ENCODE measurements around the gene GRID1. TPM values are rescaled to one million over a fixed set of nuclear protein-coding genes. Genes with fewer than 3 reads are reported as not detected.

Gene GRID1
- total and polyA plus RNA-seq, 11 donors, result 0.69 to 3.4 (median 1.6) TPM

GRCh38 chr10:86230557-86231180 is 135.9 kb downstream of the GRID1 start:
- Histone ChIP-seq H3K27ac (no peak overlapping the region), H3K4me1 (peaks cover 0 to 7% (median 0%) of the 10 kb centered on the region in 12 donors), H3K27me3 (peaks cover 0 to 2% (median 0%) of the 10 kb centered on the region in 9 donors), H3K36me3 (no peaks in the 10 kb centered on the region), H3K4me3 (no peak overlapping the region), H3K9me3 (no peaks in the 10 kb centered on the region)
- intact Hi-C loops (cut with DNase I), result no loop called here
- no peak for ATAC-seq
- peak in 1 of 5 donors; percentile 8 for DNase-seq
- TF ChIP-seq POLR2A (IDR thresholded peaks at IDR 0.05), result no peak
- TF ChIP-seq CTCF (IDR thresholded peaks at IDR 0.05), result no peak
- 78 to 89% (median 85%) methylated on average over 6 to 7 of the region's 7 CpGs for WGBS, 4 donors

- Histone ChIP-seq H3K4me3 (no peak overlapping the region), H3K9me3 (no peaks in the 10 kb centered on the region), H3K27me3 (peaks cover 0 to 2% (median 0%) of the 10 kb centered on the region in 9 donors), H3K4me1 (peaks cover 0 to 7% (median 0%) of the 10 kb centered on the region in 12 donors), H3K27ac (no peak overlapping the region), H3K36me3 (no peaks in the 10 kb centered on the region)
- no peak for TF ChIP-seq POLR2A (IDR thresholded peaks at IDR 0.05)
- TF ChIP-seq CTCF (IDR thresholded peaks at IDR 0.05), result no peak
- ATAC-seq (peak in 1 of 4 donors; percentile 6), DNase-seq (peak in 1 of 5 donors; percentile 19)
- intact Hi-C loops (cut with DNase I), result no loop called here
- 74 to 80% (median 79%) methylated on average over 5 to 6 of the region's 6 CpGs for WGBS, 4 donors
These were observed 136.6 kb downstream of the GRID1 start for GRCh38 chr10:86229811-86230556.

GRCh38 chr10:86229376-86229775 is 137.2 kb downstream of the GRID1 start:
- ATAC-seq (no peak), DNase-seq (no peak)
- Histone ChIP-seq H3K27me3 (peaks cover 0 to 2% (median 0%) of the 10 kb centered on the region in 9 donors), H3K4me3 (no peak overlapping the region), H3K4me1 (peaks cover 0 to 7% (median 0%) of the 10 kb centered on the region in 12 donors), H3K36me3 (no peaks in the 10 kb centered on the region), H3K27ac (no peak overlapping the region), H3K9me3 (no peaks in the 10 kb centered on the region)
- WGBS, 4 donors, result 87 to 91% (median 88%) methylated on average over 7 of the region's 7 CpGs
- intact Hi-C loops (cut with DNase I), result no loop called here
- TF ChIP-seq POLR2A (IDR thresholded peaks at IDR 0.05) (no peak), CTCF (IDR thresholded peaks at IDR 0.05) (no peak)

GRCh38 chr10:86227501-86228258 is 138.9 kb downstream of the GRID1 start:
- intact Hi-C loops (cut with DNase I), result no loop called here
- H3K4me3 ChIP-seq, result no peak overlapping the region
- no peak for TF ChIP-seq CTCF (IDR thresholded peaks at IDR 0.05)
- TF ChIP-seq POLR2A (IDR thresholded peaks at IDR 0.05), result no peak
- ATAC-seq (no peak), DNase-seq (peak in 2 of 5 donors; percentile 8 to 17)
- H3K9me3 ChIP-seq, result no peaks in the 10 kb centered on the region
- 80 to 95% (median 84%) methylated on average over 6 of the region's 6 CpGs for WGBS, 4 donors
- no peaks in the 10 kb centered on the region for H3K36me3 ChIP-seq
- H3K27me3 ChIP-seq, result no peaks in the 10 kb centered on the region
- H3K27ac ChIP-seq, result no peak overlapping the region
- peaks cover 0 to 7% (median 0%) of the 10 kb centered on the region in 12 donors for H3K4me1 ChIP-seq
